T-helper 2 cell treated with Interferon-gamma antibody and Interleukin-4, amounts not matched to agents 5 μg/mL and 100 μg/mL, for 36 hours (primary cell): ENCODE data around the gene PGR.

ENCODE experiments used
- DNase-seq: peaks from one replicate; pipeline ENCODE4 v3.0.0; 2021; ENCODE audit warnings: low spot score
- H3K27ac Mint-ChIP-seq: one replicate; pipeline ENCODE4 v1.8.0; 2021; ENCODE audit warnings: mild to moderate bottlenecking, mixed read lengths
- H3K27me3 Mint-ChIP-seq: one replicate; pipeline ENCODE4 v1.8.0; 2021; ENCODE audit warnings: low read depth, mixed read lengths
- H3K36me3 Mint-ChIP-seq: one replicate; pipeline ENCODE4 v1.8.0; 2021; ENCODE audit warnings: low read depth, mixed read lengths
- H3K4me1 Mint-ChIP-seq: one replicate; pipeline ENCODE4 v1.8.0; 2021; ENCODE audit warnings: low read depth, mixed read lengths
- H3K4me3 Mint-ChIP-seq: one replicate; pipeline ENCODE4 v1.8.0; 2022; ENCODE audit warnings: mild to moderate bottlenecking, moderate library complexity, mixed read lengths
- H3K9me3 Mint-ChIP-seq: one replicate; pipeline ENCODE4 v1.8.0; 2021; ENCODE audit warnings: mixed read lengths

Gene PGR

GRCh38 chr11:101011881-101012280 is 117.7 kb downstream of the PGR start:
- no peak overlapping the region for H3K27ac Mint-ChIP-seq
- H3K4me3 Mint-ChIP-seq, result no peak overlapping the region
- no peak for DNase-seq
- peaks cover 15% of the 10 kb centered on the region for H3K9me3 Mint-ChIP-seq
- H3K27me3 Mint-ChIP-seq, result no peaks in the 10 kb centered on the region
- H3K4me1 Mint-ChIP-seq, result no peaks in the 10 kb centered on the region
- no peaks in the 10 kb centered on the region for H3K36me3 Mint-ChIP-seq

- Mint-ChIP-seq H3K27ac (no peak overlapping the region), H3K4me3 (no peak overlapping the region), H3K36me3 (no peaks in the 10 kb centered on the region), H3K4me1 (no peaks in the 10 kb centered on the region), H3K27me3 (no peaks in the 10 kb centered on the region), H3K9me3 (peaks cover 15% of the 10 kb centered on the region)
- DNase-seq, result no peak
Measured at GRCh38 chr11:101010899-101011298, 118.7 kb downstream of the PGR start.

- no peak overlapping the region for H3K4me3 Mint-ChIP-seq
- H3K9me3 Mint-ChIP-seq, result peaks cover 8% of the 10 kb centered on the region
- H3K4me1 Mint-ChIP-seq, result no peaks in the 10 kb centered on the region
- no peaks in the 10 kb centered on the region for H3K27me3 Mint-ChIP-seq
- DNase-seq, result no peak
- no peak overlapping the region for H3K27ac Mint-ChIP-seq
- no peaks in the 10 kb centered on the region for H3K36me3 Mint-ChIP-seq
Measured at GRCh38 chr11:101009690-101010055, 119.9 kb downstream of the PGR start.

- H3K9me3 Mint-ChIP-seq, result peaks cover 8% of the 10 kb centered on the region
Measured at GRCh38 chr11:101008961-101009689, 120.5 kb downstream of the PGR start.

GRCh38 chr11:101003468-101003867 is 126.1 kb downstream of the PGR start:
- Mint-ChIP-seq H3K27ac (no peak overlapping the region), H3K27me3 (no peaks in the 10 kb centered on the region), H3K4me1 (no peaks in the 10 kb centered on the region), H3K4me3 (no peak overlapping the region), H3K9me3 (no peaks in the 10 kb centered on the region), H3K36me3 (no peaks in the 10 kb centered on the region)
- no peak for DNase-seq

More at GRCh38 chr11:101008961-101009689, 120.5 kb downstream of the PGR start:
- Mint-ChIP-seq H3K4me3 (no peak overlapping the region), H3K27ac (no peak overlapping the region), H3K36me3 (no peaks in the 10 kb centered on the region), H3K4me1 (no peaks in the 10 kb centered on the region), H3K27me3 (no peaks in the 10 kb centered on the region)
- DNase-seq, result no peak

GRCh38 chr11:100999756-101000155 is 129.9 kb downstream of the PGR start:
- Mint-ChIP-seq H3K27me3 (no peaks in the 10 kb centered on the region), H3K36me3 (no peaks in the 10 kb centered on the region), H3K9me3 (peaks cover 4% of the 10 kb centered on the region), H3K27ac (no peak overlapping the region), H3K4me1 (no peaks in the 10 kb centered on the region), H3K4me3 (no peak overlapping the region)
- no peak for DNase-seq

GRCh38 chr11:100994966-100995365 is 134.6 kb downstream of the PGR start:
- Mint-ChIP-seq H3K27ac (no peak overlapping the region), H3K4me1 (no peaks in the 10 kb centered on the region), H3K36me3 (no peaks in the 10 kb centered on the region), H3K9me3 (peaks cover 4% of the 10 kb centered on the region), H3K27me3 (no peaks in the 10 kb centered on the region), H3K4me3 (no peak overlapping the region)
- no peak for DNase-seq

- Mint-ChIP-seq H3K4me1 (no peaks in the 10 kb centered on the region), H3K4me3 (no peak overlapping the region), H3K27ac (no peak overlapping the region), H3K9me3 (no peaks in the 10 kb centered on the region), H3K27me3 (no peaks in the 10 kb centered on the region), H3K36me3 (no peaks in the 10 kb centered on the region)
- no peak for DNase-seq
Measured at GRCh38 chr11:100991541-100991940, 138.1 kb downstream of the PGR start.

- H3K27me3 Mint-ChIP-seq, result no peaks in the 10 kb centered on the region
- H3K36me3 Mint-ChIP-seq, result no peaks in the 10 kb centered on the region
- DNase-seq, result no peak
- no peaks in the 10 kb centered on the region for H3K4me1 Mint-ChIP-seq
- H3K4me3 Mint-ChIP-seq, result no peak overlapping the region
- no peak overlapping the region for H3K27ac Mint-ChIP-seq
- no peaks in the 10 kb centered on the region for H3K9me3 Mint-ChIP-seq
Measured at GRCh38 chr11:100990931-100991330, 138.7 kb downstream of the PGR start.

- Mint-ChIP-seq H3K36me3 (no peaks in the 10 kb centered on the region), H3K27ac (no peak overlapping the region), H3K4me3 (no peak overlapping the region), H3K9me3 (no peaks in the 10 kb centered on the region), H3K4me1 (no peaks in the 10 kb centered on the region), H3K27me3 (no peaks in the 10 kb centered on the region)
- DNase-seq, result no peak
Measured at GRCh38 chr11:100984668-100985067, 144.9 kb downstream of the PGR start.

- H3K4me3 Mint-ChIP-seq, result no peak overlapping the region
- DNase-seq, result no peak
- no peaks in the 10 kb centered on the region for H3K4me1 Mint-ChIP-seq
- H3K27me3 Mint-ChIP-seq, result no peaks in the 10 kb centered on the region
- no peak overlapping the region for H3K27ac Mint-ChIP-seq
- H3K36me3 Mint-ChIP-seq, result no peaks in the 10 kb centered on the region
- H3K9me3 Mint-ChIP-seq, result peaks cover 4% of the 10 kb centered on the region
Measured at GRCh38 chr11:100981196-100981824, 148.3 kb downstream of the PGR start.

- Mint-ChIP-seq H3K36me3 (no peaks in the 10 kb centered on the region), H3K9me3 (peaks cover 4% of the 10 kb centered on the region), H3K4me3 (no peak overlapping the region), H3K27ac (no peak overlapping the region), H3K4me1 (no peaks in the 10 kb centered on the region), H3K27me3 (no peaks in the 10 kb centered on the region)
- DNase-seq, result no peak
Measured at GRCh38 chr11:100980156-100980555, 149.5 kb downstream of the PGR start.
